NCI-H345 treated with DMSO at 0.1 percent for 48 hours (cell line): ENCODE data around the gene TRAF5.
"Not testable (repeated sequence)": the region's sequence is repeated elsewhere in the genome, so short reads cannot be mapped to it uniquely, and the experiment has no call there.

Experiments
- DNase-seq: peaks from one replicate; lab custom pipeline; 2025; ENCODE audit not compliant: unreplicated experiment; lab: John Stamatoyannopoulos, UW

Gene TRAF5

DNA sequence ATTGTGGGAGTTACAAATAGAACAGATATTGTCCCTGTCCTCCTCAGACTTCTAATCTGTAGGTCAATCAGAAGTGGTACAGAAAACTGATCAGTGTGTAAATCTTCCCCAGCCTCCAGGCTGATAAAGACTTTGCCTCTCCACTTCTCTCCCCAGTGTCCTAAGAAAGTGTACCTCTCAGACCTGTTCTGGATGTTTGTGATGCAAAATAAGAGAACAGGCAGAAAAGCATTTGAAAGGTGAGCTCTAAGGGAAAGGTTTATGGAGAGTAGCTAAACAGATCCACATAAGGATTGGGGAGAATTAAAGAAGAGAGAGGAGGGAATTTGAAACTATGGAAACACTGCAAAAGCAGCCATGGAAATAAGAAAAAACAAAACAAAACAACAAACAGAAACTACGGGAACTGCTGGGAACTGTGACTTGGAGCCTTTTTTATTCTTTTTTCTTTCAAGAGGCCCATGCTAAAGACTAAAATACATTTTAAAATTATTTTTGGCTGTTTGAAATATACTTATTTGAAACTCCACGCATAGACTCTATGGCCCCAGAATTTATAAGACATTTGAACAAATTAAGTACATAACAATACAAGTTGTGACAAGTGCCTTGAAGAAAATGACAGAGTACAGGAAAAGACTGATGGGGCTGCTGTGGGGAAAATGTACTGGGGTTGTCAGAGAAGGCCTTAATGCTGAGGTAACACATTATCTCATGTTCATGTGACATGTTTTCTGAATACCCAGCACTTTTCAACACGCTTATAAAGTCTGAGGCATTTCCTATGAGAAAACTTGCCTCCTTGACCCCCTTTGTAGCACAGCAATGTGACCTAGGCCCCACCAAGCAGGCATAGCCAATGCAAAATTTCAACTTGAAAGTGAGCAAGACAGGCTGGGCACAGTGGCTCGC lies 51.2 kb downstream of the TRAF5 start:
- DNase-seq = no peak

DNA sequence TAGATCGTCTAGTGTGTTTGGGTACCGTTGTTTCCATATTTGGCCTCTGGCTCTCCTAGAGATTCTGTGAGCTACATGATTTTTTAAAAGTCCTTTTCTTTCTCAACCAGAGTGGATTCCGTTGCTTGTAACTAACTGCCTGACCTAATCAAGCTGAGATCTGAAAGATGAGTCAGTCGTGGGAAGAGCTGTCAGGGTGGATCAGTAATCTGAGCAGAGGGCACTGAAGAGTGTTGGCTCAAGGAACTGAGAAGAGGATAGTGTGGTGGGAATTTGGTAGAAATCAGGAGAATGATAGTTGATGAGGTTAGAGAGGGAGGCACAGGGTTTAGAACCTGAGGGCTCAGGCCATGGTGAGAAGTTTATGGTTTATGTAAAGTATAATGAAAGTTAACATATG lies 52.2 kb downstream of the TRAF5 start:
- no peak for DNase-seq

DNA sequence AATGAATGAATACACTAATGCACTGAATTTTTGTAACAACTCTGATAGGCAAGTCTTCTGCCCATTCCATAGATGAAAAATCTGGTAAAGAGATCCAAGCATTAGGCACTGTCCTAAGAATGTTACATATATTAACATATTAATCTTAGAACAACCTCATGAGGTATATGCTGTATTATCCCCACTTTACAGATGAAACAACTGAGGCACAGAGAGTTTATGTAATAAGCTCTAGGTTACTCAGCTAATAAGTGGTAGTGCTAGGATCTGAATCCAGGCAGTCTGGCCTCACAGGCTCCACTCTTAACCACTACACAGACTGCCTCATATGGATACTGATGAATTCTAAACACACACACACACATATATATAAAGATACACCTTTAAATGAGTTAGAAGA lies 52.8 kb downstream of the TRAF5 start:
- DNase-seq = no peak

DNA sequence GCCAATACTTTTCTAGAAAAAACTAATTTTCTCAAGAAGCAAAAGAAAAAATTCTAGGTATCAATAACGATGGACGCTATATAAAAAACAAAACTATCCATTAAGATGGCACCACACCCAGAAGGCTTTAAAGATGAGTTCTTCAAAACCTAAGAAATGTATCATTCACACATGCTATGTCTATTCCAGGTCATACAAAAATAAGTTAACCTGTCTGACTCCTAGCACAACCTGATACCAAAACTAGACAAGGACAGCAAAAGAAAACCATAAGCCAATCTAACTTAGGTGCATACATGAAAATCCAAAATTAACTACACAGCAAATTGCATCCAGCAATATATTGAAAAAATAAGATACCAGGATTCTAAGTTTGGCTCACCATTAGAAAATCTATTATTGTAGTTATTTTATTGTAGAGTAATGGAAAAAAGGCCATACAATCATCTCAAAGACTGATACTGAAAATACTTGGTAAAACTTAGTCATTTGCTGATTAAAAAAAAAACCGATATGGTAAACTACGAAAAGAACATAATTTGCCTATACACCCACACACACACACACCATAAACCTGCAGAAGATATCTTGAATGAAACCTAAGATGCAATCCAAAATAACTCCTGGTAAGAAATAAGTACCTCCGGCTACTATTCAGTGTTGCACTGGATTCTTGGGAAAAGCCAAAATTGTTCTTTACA lies 55.0 kb downstream of the TRAF5 start:
- DNase-seq = no peak

DNA sequence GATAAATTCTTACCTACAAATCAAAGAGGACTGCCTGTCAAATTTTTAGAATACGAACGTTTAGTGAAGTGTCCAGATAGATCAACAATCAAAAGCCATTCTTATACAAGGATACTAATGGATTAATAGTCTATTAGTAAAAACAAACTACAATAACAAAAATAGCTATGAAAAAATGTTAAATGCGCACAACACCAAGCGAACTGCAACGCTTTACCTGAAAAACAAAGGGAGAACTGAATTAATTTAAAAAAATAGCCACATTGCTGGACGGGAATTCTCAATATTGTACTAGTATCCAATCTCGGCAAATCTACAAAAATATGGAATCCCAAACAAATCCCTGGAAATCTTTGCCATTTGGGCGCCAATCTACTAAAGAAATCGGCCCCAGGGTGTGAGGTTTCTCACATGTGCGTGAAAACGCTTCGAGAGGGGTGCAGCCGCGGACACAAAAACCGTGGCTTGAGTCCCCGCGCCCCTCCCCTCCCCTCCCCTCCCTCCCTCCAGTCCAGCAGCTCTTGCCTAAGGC lies 55.6 kb downstream of the TRAF5 start:
- peak; percentile 51 for DNase-seq

DNA sequence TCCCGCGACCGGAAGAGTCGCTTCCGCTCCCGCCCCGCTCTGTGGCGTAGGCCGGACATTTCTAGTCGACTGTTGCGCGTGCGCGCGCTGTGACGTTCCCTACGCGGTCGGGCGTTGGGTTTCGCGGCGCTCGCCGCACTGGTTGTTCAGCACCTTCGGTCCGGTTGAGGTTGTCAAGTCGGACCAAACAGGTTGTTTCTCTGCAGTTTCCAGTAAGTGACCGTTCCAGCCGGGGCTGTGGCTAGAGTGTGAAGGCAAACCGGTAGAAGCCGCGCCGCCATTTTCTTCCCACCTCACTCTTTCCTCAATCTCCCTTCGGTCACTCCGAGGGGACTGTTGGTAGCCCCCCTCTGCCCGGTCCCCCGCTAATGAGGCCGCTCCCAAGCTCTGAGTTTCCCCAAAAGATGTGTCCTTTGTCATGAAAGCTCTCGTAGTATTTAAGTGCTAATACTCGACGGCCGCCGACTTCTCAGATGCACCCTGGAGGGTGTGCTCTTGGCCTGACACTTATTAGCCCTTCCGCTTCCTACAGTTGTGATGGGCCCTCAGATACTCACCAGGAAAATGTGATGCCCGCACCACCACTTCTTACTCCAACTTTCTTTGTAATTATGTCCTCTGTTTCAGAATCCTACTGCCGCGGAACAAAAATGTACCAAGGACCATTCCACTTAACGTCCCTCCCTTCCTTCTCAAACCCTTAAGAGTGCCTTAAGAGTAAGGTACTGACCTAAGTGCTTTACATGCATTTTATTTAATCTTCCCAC lies 56.3 kb downstream of the TRAF5 start:
- peak; percentile 70 for DNase-seq

DNA sequence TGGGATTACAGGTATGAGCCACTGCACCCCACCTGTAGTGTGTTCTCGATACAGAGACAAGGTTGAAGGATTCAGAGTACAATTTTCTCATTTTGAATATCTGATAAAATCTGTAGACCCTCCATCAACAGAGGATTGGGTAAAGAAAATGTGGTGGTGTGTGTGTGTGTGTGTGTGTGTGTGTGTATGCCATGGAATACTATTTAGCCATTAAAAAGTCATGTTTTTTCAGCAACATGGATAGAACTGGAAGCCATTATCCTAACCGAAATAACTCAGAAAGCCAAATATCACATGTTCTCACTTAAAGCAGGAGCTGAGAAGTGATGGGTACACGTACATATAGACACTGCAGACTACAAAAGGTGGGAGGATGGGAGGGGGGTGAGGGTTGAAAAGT lies 57.9 kb downstream of the TRAF5 start:
- no peak for DNase-seq

DNA sequence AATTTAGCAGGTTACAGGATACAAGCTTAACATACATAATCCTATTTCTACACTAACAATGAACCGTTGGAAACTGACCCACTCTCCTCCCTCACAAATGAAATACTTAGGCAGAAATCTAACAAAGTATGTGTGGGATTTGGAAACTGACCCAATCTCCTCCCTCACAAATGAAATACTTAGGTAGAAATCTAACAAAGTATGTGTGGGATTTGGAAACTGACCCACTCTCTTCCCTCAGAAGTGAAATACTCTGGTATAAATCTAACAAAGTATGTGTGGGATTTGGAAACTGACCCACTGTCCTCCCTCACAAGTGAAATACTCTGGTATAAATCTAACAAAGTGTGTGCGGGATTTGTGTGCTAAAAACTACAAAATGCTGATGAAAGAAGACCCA lies 60.3 kb downstream of the TRAF5 start:
- no peak for DNase-seq

DNA sequence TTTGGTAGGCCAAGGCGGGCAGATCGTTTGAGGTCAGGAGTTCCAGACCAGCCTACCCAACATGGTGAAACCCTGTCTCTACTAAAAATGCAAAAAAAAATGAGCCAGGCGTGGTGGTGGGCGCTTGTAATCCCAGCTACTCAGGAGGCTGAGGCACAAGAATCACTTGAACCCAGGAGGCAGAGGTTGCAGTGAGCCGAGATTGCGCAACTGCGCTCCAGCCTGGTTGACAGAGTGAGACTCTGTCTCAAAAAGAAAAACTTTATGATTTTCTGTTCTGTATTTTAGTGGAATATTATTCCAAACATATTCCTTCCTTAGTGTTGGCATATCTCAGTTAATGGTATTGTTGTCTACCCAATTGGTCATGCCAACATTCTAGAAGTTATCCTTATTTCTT lies 64.2 kb downstream of the TRAF5 start:
- not testable (repeated sequence) for DNase-seq

DNA sequence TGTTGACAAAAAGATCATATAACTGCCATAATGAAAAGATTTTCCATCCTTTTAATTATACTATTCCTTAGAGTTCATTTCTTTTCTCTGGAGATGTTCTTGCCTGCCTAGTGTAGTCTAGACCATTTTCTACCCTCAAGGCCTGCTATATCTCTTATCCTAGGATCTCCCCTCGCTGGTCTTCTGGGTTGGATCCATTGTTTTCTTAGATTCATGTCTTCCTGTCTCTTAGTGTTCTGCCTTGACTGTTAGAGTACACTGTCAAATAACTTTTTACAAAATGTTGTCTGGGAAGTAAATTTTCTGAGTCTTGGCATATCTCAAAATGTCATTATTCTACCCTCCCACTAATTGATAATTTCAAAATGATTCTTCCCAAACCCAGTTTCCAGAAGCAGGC lies 66.6 kb downstream of the TRAF5 start:
- no peak for DNase-seq

DNA sequence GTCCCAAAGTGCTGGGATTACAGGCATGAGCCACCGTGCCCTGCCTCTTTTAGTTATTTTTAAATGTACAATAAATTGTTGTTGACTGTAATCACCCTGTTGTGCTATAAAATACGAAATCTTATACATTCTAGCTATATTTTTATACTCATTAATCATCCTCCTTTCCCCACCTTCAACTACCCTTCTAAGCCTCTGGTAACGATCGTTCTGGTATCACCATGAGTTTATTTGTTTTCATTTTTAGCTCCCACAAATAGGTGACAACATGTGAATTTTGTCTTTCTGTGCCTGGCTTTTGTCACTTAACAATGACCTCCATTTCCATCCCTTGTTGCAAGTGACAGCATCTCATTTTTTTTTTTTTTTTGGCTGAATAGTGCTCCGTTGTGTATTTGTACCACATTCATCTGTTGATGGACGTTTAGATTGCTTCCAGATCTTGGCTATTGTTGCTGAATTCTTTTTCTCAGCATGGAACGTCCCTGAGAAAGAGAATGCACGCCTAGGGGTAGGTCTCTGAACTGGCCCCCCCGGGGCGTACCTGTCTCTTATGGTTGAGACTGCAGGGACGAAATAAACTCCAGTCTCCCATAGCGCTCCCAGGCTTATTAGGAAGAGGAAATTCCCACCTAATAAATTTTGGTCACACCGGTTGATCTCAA lies 71.8 kb downstream of the TRAF5 start:
- not testable (repeated sequence) for DNase-seq

DNA sequence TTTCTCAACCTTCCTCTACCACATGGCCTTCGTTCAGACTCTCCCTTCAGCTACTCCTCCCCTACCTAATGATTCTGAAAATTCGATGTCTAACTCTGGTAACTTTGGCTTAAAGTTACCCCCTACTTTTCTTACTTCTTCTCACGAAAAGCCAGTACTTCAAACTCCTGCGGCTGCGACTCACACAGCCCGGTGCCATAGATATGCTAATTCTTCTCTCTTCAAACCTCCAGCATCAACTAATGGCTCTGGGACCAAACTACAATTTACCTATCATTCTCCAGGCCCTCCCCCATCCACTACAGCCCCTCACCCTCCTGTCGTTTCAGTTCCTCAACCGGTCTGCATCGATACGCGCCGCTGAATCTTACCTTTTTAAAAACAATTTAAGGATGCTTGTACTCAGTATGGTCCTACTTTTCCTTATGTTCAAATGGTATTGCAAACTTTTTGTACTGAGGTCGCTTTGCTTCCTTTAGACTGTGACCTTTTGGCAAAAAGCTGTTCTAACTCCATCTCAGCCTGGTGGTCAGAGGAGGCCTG lies 73.3 kb downstream of the TRAF5 start:
- DNase-seq = not testable (repeated sequence)

DNA sequence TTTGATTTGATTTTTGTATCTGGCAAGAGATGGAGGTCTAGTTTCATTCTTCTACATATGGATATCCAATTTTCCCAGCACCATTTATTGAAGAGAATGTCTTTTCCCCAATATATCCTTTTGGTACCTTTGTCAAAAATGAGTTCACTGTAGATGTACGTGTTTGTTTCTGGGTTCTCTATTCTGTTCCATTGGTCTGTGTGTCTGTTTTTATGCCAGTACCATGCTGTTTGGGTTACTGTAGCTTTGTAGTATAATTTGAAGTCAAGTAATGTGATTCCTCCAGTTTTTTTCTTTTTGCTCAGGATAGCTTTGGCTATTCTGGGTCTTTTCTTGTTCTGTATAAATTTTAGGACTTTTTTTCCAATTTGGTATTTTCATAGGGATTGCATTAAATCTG lies 75.1 kb downstream of the TRAF5 start:
- not testable (repeated sequence) for DNase-seq

DNA sequence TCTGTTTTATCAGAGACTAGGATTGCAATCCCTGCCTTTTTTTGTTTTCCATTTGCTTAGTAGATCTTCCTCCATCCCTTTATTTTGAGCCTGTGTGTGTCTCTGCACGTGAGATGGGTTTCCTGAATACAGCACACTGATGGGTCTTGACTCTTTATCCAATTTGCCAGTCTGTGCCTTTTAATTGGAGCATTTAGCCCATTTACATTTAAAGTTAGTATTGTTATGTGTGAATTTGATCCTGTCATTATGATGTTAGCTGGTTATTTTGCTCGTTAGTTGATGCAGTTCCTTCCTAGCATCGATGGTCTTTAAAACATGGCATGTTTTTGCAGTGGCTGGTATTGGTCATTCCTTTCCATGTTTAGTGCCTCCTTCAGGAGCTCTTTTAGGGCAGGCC lies 79.5 kb downstream of the TRAF5 start:
- not testable (repeated sequence) for DNase-seq

DNA sequence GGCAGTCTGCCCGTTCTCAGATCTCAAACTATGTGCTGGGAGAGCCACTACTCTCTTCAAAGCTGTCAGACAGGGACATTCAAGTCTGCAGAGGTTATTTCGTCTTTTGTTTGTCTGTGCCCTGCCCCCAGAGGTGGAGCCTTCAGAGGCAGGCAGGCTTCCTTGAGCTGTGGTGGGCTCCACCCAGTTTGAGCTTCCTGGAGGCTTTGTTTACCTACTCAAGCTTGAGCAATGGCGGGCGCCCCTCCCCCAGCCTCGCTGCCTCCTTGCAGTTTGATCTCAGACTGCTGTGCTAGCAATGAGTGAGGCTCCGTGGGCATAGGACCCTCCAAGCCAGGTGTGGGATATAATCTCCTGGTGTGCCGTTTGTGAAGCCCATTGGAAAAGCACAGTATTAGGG lies 81.1 kb downstream of the TRAF5 start:
- not testable (repeated sequence) for DNase-seq

DNA sequence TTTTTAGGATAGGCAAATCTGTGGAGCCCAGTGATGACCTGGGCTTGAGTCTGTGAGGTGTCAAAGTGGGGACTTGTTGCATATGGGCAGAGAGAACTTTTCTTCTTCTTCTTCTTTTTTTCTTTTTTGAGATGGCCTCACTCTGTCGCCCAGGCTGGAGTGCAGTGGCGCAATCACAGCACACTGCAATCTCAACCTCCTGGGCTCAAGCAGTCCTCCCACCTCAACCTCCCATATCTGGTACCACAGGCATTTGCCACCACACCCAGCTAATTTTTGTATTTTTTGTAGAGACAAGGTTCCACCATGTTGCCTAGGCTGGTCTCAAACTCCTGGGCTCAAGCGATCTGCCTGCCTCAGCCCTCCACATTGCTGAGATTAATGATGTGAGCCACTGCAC lies 85.0 kb downstream of the TRAF5 start:
- no peak for DNase-seq

DNA sequence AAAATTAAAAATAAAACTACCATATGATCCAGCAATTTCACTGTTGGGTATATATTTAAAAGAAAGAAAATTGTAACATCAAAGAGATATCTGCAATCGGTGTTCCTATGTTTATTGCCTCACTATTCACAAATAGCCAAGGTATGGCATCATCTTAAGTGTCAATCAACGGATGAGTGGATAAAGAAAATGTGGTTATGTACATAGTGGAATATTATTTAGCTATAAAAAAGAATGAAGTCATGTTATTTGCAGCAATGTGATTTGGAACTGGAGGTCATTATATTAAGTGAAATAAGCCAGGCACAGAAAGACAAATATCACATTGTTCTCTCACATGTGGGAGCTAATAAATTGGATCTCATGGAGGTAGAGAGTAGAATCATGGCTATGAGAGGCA lies 89.1 kb downstream of the TRAF5 start:
- DNase-seq = no peak

DNA sequence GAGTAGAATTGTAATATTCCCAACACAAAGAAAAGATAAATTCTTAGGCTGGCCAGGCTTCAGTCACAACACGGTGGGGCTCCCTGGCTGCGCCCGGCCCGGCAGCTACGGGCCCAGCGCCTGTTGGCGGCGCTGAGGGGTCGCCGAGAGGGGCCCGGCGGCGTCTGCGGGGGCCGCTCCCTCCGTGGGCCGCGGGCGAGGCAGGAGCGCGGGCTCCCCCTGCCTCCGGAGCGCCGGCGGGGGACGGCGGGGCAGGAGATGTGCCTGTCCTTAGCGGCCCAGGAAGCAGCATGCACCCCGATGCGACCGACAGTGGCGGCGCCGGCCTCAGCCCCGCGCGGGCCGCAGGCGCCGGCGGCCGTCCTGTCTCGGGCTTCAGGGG lies 89.6 kb downstream of the TRAF5 start:
- not testable (repeated sequence) for DNase-seq

DNA sequence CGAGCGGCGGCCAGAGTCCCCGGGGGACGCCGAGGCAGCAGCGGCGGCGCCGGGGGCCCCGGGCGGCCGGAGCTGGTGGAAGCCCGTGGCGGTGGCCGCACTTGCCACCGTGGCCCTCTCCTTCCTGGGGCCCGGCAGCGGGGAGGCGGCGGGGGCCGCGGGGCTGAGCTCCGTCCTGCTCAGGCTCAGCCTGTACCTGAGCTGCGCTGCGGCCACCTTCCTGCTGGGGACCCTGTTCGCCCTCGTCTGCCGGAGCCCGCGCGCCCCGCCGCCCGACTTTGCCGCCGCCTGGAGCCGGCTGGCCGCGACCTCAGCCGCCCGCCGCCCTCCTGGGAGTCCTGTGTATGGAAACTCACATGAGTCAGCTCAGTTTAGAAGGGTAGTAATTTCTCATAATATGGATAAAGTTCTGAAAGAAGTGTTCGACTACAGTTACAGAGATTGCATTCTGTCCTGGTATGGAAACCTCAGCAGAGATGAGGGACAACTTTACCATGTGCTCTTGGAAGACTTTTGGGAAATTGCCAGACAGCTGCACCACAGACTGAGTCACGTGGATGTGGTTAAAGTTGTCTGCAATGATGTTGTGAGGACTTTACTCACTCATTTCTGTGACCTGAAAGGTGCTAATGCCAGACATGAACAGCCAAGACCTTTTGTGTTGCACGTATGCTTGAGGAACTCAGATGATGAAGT lies 90.1 kb downstream of the TRAF5 start:
- not testable (repeated sequence) for DNase-seq

DNA sequence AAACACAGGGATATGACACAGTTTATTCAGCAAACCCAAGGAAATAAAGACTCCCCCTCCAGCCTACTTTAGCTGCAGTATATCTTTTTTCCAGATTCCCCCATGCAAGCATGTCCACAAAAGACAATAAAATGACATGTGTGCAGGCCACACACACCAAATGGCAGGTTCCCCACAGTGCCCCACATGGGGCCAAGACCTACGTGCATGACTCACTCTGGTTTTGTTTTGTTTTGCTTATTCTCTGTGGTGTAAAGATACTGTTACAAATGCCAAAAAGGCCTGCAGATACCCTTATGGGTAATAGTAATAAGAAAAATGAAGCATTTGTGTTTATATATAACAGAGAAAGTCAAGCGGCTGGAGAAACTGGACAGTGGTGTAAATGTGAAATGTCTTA lies 93.8 kb downstream of the TRAF5 start:
- peak; percentile 2 for DNase-seq
